ENCODE data around the gene ZNF148.
A peak's percentile ranks its signal among the peaks of the same experiment; 100 is the strongest.

The ZNF148 gene

GRCh38 chr3:125325746-125326145 is 49.4 kb downstream of the ZNF148 start:
- DNase-seq, result no peak

GRCh38 chr3:125324341-125324740 is 50.8 kb downstream of the ZNF148 start:
- DNase-seq, result no peak

GRCh38 chr3:125322917-125323316 is 52.2 kb downstream of the ZNF148 start:
- no peak for DNase-seq

- DNase-seq, result no peak
Measured at GRCh38 chr3:125322166-125322565, 53.0 kb downstream of the ZNF148 start.

GRCh38 chr3:125319765-125320164 is 55.4 kb downstream of the ZNF148 start:
- DNase-seq, result no peak

GRCh38 chr3:125318871-125319270 is 56.3 kb downstream of the ZNF148 start:
- DNase-seq, result no peak

GRCh38 chr3:125318167-125318865 is 56.8 kb downstream of the ZNF148 start:
- no peak for DNase-seq

GRCh38 chr3:125317761-125318160 is 57.4 kb downstream of the ZNF148 start:
- no peak for DNase-seq

GRCh38 chr3:125316949-125317348 is 58.2 kb downstream of the ZNF148 start:
- no peak for DNase-seq

GRCh38 chr3:125316246-125316645 is 58.9 kb downstream of the ZNF148 start:
- DNase-seq, result no peak

GRCh38 chr3:125313060-125313635 is 62.0 kb downstream of the ZNF148 start:
- DNase-seq, result no peak

- DNase-seq, result peak; percentile 22 to 59
Measured at GRCh38 chr3:125310623-125311081, 64.5 kb downstream of the ZNF148 start.

- no peak for DNase-seq
Measured at GRCh38 chr3:125309476-125309875, 65.6 kb downstream of the ZNF148 start.

- DNase-seq, result no peak
Measured at GRCh38 chr3:125306620-125307019, 68.5 kb downstream of the ZNF148 start.

GRCh38 chr3:125302932-125303331 is 72.2 kb downstream of the ZNF148 start:
- DNase-seq, result no peak

- DNase-seq, result no peak
Measured at GRCh38 chr3:125300416-125300815, 74.7 kb downstream of the ZNF148 start.

- DNase-seq, result no peak
Measured at GRCh38 chr3:125294411-125294810, 80.7 kb downstream of the ZNF148 start.

- no peak for DNase-seq
Measured at GRCh38 chr3:125292015-125292414, 83.1 kb downstream of the ZNF148 start.

GRCh38 chr3:125289429-125289981 is 85.6 kb downstream of the ZNF148 start:
- no peak for DNase-seq

- no peak for DNase-seq
Measured at GRCh38 chr3:125287248-125287647, 87.9 kb downstream of the ZNF148 start.

GRCh38 chr3:125281381-125281780 is 93.7 kb downstream of the ZNF148 start:
- no peak for DNase-seq

GRCh38 chr3:125280668-125281361 is 94.3 kb downstream of the ZNF148 start:
- DNase-seq, result no peak

- DNase-seq, result no peak
Measured at GRCh38 chr3:125278155-125278554, 97.0 kb downstream of the ZNF148 start.

- no peak for DNase-seq
Measured at GRCh38 chr3:125271127-125271526, 104.0 kb downstream of the ZNF148 start.

Measured in CD4-positive, alpha-beta T cell treated with Interferon alpha-2 for 1 hour (primary cell).